HCT116 (cell line): Measurements from ENCODE around the gene BIVM. TPM values are rescaled to one million over a fixed set of nuclear protein-coding genes. Genes with fewer than 3 reads are reported as not detected.

ENCODE experiments used
- CBX3 ChIP-seq: IDR thresholded peaks from 2 replicates; pipeline ENCODE4 v1.6.1; 2012; ENCODE audit warnings: low read depth
- ELF1 ChIP-seq: IDR thresholded peaks from 2 replicates; pipeline ENCODE4 v1.6.1; 2012; ENCODE audit warnings: low read depth, borderline replicate concordance
- EZH2 ChIP-seq: fragments of 200-600 bp; sonication (generic); IDR thresholded peaks from 2 replicates; pipeline ENCODE4 v1.6.1; 2017; ENCODE audit warnings: antibody characterized with exemption, mixed run types
- FOSL1 ChIP-seq: IDR thresholded peaks from 2 replicates; pipeline ENCODE4 v1.6.1; 2012; ENCODE audit warnings: low read depth
- JUND ChIP-seq: IDR thresholded peaks from 2 replicates; pipeline ENCODE4 v1.6.1; 2012
- MAX ChIP-seq: IDR thresholded peaks from 2 replicates; pipeline ENCODE4 v1.6.1; 2012
- POLR2AphosphoS5 ChIP-seq: IDR thresholded peaks from 2 replicates; pipeline ENCODE4 v1.6.1; 2011; ENCODE audit warnings: mild to moderate bottlenecking, low read depth, low read length, moderate library complexity
- SRF ChIP-seq: IDR thresholded peaks from 2 replicates; pipeline ENCODE4 v1.6.1; 2012; ENCODE audit warnings: low read depth
- YY1 ChIP-seq: IDR thresholded peaks from 2 replicates; pipeline ENCODE4 v1.6.1; 2011; ENCODE audit warnings: low read length, low read depth, moderate library complexity, mild to moderate bottlenecking; ENCODE audit not compliant: insufficient replicate concordance; ENCODE audit errors: extremely low read depth
- ZBTB33 ChIP-seq: IDR thresholded peaks from 2 replicates; pipeline ENCODE4 v1.6.1; 2011; ENCODE audit warnings: mild to moderate bottlenecking, low read length, moderate library complexity; ENCODE audit not compliant: insufficient replicate concordance; ENCODE audit errors: extremely low read depth
- ZFX ChIP-seq: fragments of 450-650 bp; IDR thresholded peaks from 2 replicates; pipeline ENCODE4 v1.6.1; 2017
- total RNA-seq: library from RNA; stranded (reverse); gene quantifications from one replicate; pipeline ENCODE4 v1.2.1, GENCODE V29; 2021; ENCODE audit not compliant: unreplicated experiment

Gene BIVM
- total RNA-seq, 1 experiment from 2014 or later = 11.3 TPM

GRCh38 chr13:102845630-102846260, 46.8 kb downstream of the BIVM start, which contains the start of gene ERCC5 (continued):
- TF ChIP-seq YY1 (peak; percentile 79), MAX (peak; percentile 95), EZH2 (no peak), CBX3 (peak; percentile 95), ZFX (no peak; the same call in 1 of the 2 replicates), FOSL1 (no peak), ZBTB33 (peak; percentile 79), JUND (no peak), POLR2AphosphoS5 (peak; percentile 94), SRF (peak; percentile 94), ELF1 (peak; percentile 99)
